AG10803 (cell line): ENCODE results near the gene ABLIM3.

Source experiments
- DNase-seq: peaks from one replicate; pipeline ENCODE4 v3.0.0; 2010; ENCODE audit warnings: low read depth
- H3K4me3 ChIP-seq: 2 replicates; pipeline ENCODE4 v1.5.1; 2011; ENCODE audit warnings: mild to moderate bottlenecking, low read length, control low read depth
- CTCF ChIP-seq: conservative IDR thresholded peaks from 2 replicates; pipeline ENCODE4 v1.5.1; 2011; ENCODE audit warnings: mild to moderate bottlenecking, low read length, control low read depth, inconsistent platforms

Gene ABLIM3

GRCh38 chr5:149273950-149274349 lies 132.7 kb downstream of the ABLIM3 start:
- no peak for DNase-seq
- no peak overlapping the region for H3K4me3 ChIP-seq
- no peak for TF ChIP-seq CTCF

- no peak for TF ChIP-seq CTCF
- peak; percentile 26 for DNase-seq
- H3K4me3 ChIP-seq = no peak overlapping the region
Observed at GRCh38 chr5:149274939-149275338, 133.6 kb downstream of the ABLIM3 start.

- H3K4me3 ChIP-seq = no peak overlapping the region
- DNase-seq = no peak
- TF ChIP-seq CTCF = no peak
Observed at GRCh38 chr5:149277801-149278200, 136.5 kb downstream of the ABLIM3 start.

GRCh38 chr5:149278451-149279210 lies 137.3 kb downstream of the ABLIM3 start:
- TF ChIP-seq CTCF = no peak
- no peak for DNase-seq
- H3K4me3 ChIP-seq = no peak overlapping the region

- DNase-seq = no peak
- no peak overlapping the region for H3K4me3 ChIP-seq
- TF ChIP-seq CTCF = no peak
Observed at GRCh38 chr5:149279661-149280060, 138.4 kb downstream of the ABLIM3 start.

- DNase-seq = no peak
- no peak overlapping the region for H3K4me3 ChIP-seq
- 0 out of 2 replicates have a peak, but pooled peaks have one; percentile 3 for TF ChIP-seq CTCF
Observed at GRCh38 chr5:149280124-149280523, 138.8 kb downstream of the ABLIM3 start.

- H3K4me3 ChIP-seq = no peak overlapping the region
- no peak for TF ChIP-seq CTCF
- no peak for DNase-seq
Observed at GRCh38 chr5:149280802-149281201, 139.5 kb downstream of the ABLIM3 start.
